Gastrocnemius medialis (tissue), 4 donors: ENCODE data around the gene TGFBRAP1.

Experiments used
- POLR2A ChIP-seq, 2 donors: fragments of 450-650 bp; IDR thresholded peaks; one replicate each; pipeline ENCODE4 v1.6.1; 2017; ENCODE audit warnings: antibody characterized with exemption in 2 of 2, mild to moderate bottlenecking in 2 of 2, moderate library complexity in 2 of 2
- TF ChIP-seq, protein P1 (sequence below), 5 experiments: fragments of 450-650 bp in 3 of 5; fragments of 200-600 bp in 2 of 5; sonication (generic) in 2 of 5; IDR thresholded peaks in 4 of 5; conservative IDR thresholded peaks in 1 of 5; 1 replicate in 4 of 5; 2 replicates in 1 of 5; pipeline ENCODE4 v1.5.1; 2016 to 2019; ENCODE audit warnings: antibody characterized with exemption in 5 of 5, mild to moderate bottlenecking in 3 of 5, moderate library complexity in 3 of 5

GRCh38 chr2:105290981-105291660, 38.4 kb downstream of the TGFBRAP1 start:
- TF ChIP-seq, protein P1, sequence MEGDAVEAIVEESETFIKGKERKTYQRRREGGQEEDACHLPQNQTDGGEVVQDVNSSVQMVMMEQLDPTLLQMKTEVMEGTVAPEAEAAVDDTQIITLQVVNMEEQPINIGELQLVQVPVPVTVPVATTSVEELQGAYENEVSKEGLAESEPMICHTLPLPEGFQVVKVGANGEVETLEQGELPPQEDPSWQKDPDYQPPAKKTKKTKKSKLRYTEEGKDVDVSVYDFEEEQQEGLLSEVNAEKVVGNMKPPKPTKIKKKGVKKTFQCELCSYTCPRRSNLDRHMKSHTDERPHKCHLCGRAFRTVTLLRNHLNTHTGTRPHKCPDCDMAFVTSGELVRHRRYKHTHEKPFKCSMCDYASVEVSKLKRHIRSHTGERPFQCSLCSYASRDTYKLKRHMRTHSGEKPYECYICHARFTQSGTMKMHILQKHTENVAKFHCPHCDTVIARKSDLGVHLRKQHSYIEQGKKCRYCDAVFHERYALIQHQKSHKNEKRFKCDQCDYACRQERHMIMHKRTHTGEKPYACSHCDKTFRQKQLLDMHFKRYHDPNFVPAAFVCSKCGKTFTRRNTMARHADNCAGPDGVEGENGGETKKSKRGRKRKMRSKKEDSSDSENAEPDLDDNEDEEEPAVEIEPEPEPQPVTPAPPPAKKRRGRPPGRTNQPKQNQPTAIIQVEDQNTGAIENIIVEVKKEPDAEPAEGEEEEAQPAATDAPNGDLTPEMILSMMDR (IDR thresholded peaks at IDR 0.05 in 4 of 5, conservative IDR thresholded peaks at IDR 0.05 in 1 of 5), result no peak
- TF ChIP-seq POLR2A (IDR thresholded peaks at IDR 0.05), result no peak
